SHP77 (cell line): ENCODE measurements around the gene FBXL20.
"Not testable (repeated sequence)": the region's sequence is repeated elsewhere in the genome, so short reads cannot be mapped to it uniquely, and the experiment has no call there.

Source experiments
- DNase-seq, 2 experiments: peaks; one replicate each; lab custom pipeline; 2025; lab: John Stamatoyannopoulos, UW

The FBXL20 gene

DNA sequence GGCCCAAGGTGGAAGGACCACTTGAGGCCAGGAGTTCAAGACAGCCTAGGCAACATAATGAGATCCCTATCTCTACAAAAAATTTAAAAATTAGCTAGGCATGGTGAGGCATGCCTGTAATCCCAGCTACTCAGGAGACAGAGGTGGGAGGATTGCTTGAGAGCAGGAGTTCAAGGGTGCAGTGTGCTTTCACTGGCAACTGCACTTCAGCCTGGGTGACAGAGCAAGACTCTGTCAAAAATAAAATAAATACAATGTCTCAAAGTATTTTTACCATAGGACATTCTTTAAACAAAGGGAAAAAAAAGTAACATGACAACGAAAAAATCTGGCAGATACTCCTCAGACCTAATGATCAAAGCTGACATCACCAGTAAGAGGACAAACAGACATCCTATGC, 72.6 kb downstream of the FBXL20 start:
- DNase-seq: no peak

DNA sequence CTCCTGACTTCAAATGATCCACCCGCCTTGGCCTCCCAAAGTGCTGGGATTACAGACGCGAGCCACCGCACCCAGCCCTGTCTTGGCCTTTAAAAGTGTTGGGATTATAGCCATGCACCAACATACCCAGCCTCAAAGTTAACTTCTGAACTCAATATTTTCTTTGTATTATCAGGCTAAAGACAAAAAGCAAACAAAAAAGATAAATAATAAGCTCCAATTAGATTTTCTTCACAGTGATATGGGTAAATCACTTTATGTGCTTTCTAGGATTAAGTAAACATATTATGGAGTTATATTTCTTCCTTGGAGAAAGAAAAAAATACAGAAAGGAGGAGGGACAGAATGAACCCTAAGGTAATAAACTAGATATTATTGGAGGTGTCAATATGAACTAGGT, 74.3 kb downstream of the FBXL20 start:
- DNase-seq: no peak

DNA sequence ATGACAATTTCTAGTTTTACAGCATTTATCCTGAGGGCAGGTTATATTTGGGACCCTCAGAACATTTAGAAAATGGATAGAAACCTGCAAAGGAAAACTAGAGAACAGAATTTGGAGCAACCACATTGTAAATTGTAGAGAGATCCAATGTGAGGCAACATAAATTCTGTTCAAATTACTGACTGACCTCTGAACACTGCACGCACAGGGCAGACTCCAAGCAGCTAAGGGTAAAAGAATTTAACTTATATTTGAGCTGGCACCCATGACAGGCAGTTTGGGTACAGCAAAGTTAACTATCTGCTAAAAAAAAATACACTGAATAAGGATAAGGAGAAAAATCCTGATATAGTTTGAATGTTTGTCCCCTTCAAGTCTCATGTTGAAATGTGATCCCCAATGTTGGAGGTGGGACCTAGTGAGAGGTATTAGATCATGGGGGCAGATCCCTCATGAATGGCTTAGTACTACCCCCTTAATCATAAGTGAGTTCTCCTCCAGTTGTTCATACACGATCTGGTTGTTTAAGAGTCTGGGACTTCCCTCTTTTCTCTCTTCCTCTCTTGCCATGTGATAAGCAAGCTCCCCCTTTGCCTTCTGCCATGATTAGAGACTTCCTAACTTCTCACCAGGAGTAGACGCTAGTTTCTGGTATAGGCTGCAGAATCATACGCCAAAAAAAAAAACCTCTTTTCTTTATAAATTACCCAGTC, 75.7 kb downstream of the FBXL20 start:
- no peak for DNase-seq

DNA sequence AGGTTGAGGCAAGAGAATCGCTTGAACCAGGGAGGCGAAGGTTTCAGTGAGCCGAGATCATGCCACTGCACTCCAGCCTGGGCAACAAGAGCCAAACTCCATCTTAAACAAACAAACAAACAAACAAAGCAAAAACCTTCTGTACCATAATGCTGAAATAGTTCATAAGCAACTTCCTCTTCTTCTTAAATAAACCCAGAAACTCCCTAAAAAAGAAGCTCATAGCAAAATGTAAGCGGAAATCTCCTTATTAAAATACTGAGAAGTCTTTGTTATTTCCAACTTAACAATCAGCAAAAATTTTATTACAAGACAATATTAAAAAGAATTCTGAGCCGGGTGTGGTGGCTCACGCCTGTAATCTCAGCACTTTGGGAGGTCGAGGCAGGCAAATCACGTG, 82.8 kb downstream of the FBXL20 start:
- DNase-seq: no peak

DNA sequence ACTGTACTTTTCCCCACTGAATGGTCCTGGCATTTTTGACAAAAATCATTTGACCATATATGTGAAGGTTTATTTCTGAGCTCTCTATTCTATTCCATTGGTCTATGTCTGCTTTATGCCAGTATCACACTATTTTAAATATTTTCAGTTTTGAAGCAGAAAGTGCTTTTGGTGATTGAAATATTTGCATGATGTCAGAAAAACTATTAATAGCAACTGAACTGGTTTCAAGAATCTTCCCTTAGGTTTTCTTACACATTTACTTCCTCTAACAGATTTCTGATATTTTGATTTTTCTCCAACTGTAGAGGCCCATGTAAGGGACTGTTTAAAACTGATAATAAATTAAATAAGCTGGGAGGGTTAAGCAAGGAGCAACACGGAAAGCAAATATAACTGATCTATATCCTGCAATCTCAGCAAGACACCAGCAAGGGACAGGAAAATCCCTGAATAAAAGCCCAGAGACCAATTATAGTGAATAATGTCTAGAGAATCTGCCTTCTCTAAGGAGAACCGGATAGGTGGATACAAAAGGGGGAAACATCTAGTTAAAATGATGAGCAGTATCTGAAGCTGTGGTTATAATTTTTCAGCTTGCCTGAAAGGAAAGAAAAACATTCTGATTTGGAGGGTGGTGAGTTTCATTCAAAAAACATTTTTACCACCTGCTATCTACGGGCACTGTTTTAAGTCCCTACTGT, 94.8 kb downstream of the FBXL20 start:
- DNase-seq: no peak

DNA sequence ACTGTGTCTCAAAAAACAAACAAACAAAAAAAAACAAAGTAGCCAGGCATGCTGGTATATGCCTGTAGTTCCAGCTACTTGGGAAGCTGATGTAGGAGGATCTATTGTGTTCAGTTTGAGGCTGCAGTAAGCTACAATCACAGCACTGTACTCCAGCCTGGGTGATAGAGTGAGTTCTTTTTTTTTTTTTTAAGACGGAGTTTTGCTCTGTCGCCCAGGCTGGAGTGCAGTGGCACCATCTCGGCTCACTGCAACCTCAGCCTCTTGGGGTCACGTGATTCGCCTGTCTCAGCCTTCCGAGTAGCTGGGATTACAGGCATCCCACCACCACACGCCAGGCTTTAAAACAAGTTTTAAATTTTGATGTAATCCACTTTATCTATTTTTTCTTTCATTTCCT, 95.4 kb downstream of the FBXL20 start:
- no peak for DNase-seq

DNA sequence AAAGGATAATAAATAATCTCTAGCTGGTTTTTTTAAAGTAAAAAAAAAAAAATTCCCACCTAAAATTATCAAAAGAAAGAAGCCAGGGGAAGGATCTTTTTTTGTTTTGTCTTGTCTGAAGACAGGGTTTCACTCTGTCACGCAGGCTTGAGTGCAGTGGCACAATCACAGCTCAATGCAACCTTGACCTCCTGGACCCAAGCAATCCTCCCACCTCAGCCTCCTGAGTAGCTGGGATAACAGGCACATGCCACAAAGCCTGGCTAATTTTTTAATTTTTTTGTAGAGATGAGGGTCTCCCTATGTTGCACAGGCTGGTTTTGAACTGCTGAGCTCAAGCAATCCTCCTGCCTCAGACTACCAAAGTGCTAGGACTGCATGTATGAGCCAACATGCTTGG, 97.2 kb downstream of the FBXL20 start:
- DNase-seq: no peak

DNA sequence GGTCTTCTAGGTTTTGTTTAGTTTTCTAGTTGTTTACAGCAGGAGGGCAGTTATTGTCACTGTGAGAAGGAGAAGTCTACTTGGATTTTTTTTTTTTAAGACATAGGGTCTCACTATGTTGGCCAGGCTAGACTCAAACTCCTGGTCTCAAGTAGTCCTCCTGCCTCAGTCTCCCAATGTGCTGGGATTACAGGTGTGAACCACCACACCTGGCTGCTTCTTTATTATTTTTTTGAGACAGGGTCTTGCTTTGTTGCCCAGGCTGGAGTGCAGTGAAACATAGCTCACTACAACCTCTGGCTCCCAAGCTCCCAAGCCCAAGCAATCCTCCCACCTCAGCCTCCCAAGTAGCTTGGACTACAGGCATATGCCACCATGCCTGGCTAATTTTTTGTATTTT, 107.4 kb downstream of the FBXL20 start:
- no peak for DNase-seq

DNA sequence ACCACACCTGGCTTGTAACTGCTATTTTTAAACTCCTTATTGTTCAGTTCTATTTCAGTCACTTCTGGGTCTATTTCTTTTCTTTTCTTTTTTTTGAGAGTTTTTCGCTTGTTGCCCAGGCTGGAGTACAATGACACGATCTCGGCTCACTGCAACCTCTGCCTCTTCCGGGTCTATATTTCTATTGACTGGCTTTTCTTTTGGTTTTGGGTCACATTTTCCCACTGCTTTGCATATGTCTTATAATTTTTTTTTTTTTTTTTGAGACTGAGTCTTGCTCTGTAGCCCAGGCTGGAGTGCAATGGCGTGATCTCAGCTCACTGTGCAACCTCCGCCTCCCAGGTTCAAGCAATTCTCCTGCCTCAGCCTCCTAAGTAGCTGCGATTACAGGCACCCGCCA, 108.9 kb downstream of the FBXL20 start:
- DNase-seq: not testable (repeated sequence)

DNA sequence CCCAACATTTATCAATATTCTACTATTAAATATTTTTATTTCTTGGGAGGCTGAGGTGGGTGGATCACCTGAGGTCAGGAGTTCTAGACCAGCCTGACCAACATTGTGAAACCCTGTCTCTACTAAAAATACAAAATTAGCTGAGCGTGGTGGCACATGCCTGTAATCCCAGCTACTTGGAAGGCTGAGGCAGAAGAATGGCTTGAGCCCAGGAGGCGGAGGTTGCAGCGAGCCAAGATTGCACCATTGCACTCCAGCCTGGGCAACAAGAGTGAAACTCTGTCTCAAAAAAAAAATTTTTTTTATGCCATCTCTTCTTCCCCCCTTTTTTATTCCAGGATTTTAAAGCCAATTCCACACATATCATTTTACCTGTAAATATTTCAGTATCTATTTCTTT, 114.9 kb downstream of the FBXL20 start:
- not testable (repeated sequence) for DNase-seq

DNA sequence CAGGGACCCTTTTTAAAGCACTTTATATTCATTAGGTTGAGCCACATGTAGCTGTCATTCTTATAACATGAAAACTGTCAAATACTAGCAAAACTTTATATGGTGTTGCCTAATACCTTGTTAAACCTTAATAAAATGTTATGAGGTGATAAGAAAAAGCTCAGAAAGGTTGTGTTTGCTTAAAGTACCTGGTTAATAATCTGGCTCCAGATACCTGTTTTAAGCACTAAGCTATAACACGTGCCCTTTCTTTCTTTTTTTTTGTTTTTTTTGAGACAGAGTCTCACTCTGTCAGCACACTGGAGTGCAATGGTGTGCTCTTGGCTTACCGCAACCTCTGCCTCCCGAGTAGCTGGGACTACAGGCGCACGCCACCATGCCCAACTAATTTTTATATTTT, 116.7 kb downstream of the FBXL20 start:
- no peak for DNase-seq

DNA sequence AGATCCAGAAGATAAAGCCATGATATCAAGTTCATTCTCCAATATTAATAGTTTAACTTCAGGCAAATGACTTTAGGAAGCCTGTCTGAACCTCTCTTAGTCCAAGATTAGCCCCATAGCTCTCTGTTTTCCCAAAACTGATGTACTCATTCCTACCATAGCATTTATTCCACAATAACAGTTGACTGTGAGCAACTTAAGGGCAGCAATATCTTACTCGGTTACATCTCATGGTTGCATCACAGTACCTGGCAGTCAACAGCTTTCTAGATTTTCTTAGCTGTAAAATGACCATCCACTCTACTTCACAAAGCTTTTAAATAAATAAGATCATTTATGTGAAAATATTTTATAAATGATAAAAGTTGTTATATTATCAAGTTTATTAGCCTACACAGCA, 117.5 kb downstream of the FBXL20 start:
- DNase-seq: no peak

DNA sequence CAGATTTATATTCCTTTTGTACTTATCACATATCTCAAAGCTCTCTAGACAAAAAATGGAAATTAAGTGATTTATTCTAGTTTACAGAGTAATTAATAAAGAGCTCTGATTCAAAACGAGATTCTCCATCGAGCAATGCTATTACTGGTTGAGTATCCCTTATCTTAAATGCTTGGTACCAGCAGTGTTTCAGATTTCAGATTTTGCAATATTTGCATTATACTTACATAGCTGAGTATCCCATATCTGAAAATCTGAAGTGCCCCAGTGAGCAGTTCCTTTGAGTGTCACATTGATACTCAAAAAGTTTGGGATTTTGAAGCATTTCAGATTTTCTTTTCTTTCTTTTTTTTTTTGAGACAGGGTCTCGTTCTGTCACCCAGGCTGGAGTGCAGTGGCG, 118.3 kb downstream of the FBXL20 start:
- DNase-seq: no peak

DNA sequence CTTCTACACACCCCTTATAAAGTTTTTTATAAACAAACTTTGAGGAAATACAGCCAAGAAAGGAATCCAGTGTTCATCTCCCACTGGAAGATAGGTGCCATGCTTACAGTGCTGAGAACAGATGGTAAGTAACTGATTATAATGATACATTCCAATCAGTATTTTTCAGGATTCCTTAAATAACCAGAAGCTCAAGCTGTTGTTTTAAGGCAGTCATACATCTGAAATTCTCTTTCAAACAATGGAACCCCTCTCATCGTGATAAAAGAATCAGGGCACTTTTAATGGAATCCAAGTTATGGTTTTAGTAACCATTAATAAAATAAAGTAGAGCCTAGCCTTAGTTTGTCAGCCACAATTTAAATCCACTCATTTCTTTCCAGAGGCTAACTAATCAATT, 119.6 kb downstream of the FBXL20 start:
- no peak for DNase-seq

DNA sequence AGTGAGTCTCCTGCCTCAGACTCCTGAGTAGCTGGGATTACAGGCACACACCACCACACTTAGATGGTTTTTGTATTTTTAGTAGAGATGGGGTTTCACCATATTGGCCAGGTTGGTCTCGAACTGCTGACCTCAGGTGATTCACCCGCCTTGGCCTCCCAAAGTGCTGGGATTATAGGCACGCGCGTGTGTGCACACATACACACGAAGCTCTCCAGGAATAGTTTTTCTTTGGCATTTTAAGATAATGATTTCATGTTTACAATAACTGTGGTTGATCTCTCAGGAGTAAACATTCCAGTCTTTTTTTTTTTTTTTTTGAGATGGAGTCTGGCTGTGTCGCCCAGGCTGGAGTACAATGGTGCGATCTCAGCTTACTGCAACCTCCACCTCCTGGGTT, 123.2 kb downstream of the FBXL20 start:
- DNase-seq: not testable (repeated sequence)

DNA sequence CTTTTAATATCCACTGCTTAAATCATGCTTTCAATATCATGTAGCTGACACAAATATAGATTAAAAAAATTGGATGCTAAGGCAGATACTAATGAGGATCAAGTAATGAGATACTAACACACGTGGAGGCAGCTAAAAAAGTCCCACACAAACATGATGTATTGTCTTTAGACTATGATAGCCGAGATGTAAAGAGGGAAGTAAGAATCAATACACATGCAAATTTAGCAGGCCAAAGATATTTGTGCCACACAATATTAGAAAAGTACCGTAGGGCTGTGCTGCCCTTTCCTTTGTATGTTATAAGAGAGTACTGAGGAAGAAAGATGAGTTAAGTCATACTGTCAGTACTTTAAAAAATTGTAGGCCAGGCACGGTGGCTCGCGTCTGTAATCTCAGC, 124.3 kb downstream of the FBXL20 start:
- DNase-seq: no peak

DNA sequence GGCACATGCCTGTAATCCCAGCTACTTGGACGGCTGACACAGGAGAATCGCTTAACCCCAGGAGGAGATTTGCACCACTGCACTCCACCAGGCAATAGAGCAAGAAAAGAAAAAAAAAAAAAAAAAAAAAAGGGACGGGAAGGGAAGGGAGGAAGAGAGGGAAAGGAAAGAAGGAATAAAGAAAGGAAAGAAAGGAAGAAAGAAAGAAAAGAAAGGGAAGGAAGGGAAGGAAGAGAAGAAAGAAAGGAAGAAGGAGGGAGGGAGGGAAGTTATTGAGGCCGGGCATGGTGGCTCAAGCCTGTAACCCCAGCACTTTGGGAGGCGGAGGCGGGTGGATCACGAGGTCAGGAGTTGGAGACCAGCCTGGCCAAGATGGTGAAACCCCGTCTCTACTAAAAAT, 125.3 kb downstream of the FBXL20 start:
- DNase-seq: no peak

DNA sequence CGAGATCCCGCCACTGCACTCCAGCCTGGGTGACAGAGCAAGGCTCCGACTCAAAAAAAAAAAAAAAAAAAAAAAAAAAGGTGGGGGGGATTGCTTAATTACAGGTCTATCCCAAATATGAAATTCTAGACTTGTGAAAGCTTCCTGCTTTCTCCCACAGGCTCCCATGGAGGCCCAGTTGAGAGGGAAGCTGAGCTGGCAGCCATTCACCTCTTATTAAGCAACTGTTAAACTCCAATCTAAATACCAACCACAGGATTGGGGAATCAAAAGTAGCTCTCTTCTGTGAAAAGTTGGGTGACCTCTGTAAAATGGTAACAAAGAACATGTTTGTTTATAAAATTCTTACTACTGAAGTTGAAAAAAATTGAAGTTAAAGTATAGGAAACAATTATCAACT, 129.9 kb downstream of the FBXL20 start:
- DNase-seq: no peak

DNA sequence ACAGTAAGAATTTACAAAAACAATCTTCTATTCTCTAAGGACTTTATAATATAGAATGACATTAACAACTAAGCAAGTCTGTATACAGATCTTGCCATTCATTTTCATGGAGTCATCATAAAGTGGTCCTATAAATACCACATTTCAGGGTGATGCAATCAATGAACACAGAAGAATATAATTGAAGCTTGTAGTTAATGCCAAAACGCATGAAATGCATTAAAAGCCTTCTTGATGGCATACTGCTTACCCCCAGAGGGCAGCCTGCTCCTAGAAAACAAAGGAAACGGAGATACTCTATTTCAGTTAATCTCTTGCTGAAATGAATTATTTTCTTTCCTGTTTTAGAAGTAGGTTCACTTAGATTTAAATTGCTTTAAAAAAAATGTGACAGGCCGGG, 130.5 kb downstream of the FBXL20 start:
- DNase-seq: no peak

DNA sequence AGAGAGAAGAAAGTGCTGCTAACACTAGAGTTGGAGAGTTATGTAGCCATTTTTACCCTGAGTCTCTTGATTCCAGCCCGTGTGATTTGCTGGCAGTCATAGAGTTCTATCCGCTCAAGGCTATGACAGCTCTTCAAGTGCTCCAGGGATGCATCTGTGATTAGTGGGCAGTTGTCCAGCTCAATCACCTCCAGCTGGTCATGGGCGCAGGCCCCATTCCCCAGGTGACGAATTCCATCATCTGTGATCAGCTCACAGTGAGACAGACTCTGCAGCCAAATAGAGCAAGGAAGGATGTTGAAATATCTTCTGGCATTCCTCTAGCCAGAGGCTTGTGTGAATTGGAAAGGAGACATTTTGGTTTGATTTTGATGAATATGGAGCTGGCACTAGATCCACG, 137.3 kb downstream of the FBXL20 start:
- no peak for DNase-seq

DNA sequence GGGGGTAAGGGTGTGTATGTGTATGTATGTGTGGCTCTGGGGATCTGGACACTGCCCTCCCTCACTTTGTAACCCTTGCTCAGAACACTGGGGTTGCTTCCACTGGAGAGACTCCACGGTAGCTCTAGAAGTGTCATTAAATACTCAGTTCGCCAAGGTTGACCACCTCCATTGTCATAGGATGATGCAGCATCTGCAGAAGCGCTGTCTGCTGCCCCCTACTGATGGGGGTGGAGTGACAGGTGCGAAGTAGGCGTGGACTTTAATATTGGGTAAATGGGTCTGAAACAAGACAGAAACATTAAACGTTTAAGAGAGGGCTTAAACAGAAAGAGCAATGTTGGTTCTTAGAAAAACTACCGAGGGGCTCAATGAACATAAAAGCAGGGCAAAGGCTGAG, 140.1 kb downstream of the FBXL20 start:
- peak in 1 of 2 experiments; percentile 13 for DNase-seq

DNA sequence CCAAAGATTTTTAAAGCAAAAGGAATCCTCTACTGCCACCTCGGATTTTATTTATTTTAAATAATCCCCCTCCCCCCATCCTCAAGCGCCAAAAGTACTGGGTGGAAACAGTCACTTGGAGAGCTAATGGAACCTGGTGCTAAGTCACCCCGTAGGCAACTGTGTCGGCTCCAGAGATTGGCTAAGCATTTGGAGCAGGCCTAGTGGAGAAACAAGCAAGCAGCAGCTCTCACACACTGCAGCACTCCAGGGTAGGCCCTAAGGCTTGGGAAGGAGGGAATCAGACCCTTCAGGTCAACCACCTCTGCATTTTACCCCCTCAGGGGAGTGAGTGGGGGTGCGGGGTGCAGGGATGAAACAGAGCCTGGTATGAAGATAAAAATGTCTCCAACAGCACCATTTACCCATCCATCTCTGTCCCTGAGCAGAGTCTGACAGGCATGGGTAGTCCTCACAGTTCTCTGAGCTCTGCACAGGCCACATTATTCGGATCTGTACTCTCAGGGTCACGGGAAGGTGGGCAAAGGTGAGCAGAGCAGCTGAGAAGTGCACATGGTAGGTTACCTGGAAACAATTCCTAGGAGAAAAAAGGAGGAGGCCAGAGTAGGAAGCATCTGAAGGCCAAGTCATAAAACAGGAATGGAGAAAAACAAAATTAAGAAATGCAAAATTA, 148.5 kb downstream of the FBXL20 start:
- no peak for DNase-seq

DNA sequence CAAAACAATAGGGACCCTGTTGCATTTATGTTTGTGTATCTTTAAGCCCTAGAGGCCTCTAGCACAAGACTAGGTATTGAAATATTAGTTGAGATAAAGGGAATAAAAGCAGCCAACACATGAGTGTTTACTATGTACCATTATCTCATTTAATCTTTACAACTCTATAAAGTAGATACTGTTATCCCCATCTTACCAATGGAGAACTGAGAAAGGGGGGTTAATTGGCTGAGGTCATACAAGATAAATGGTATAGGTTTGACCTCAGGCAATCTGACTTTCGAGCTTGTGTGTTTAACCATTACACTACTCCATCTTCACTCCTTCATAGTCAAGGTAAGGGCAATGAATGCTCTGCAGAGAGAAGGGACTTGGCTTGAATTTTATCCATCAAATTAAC, 149.4 kb downstream of the FBXL20 start:
- no peak for DNase-seq
